ENCODE results near the gene RAET1G. TPM values are rescaled to one million over a fixed set of nuclear protein-coding genes. Genes with fewer than 3 reads are reported as not detected.
"Not testable (repeated sequence)": the region's sequence is repeated elsewhere in the genome, so short reads cannot be mapped to it uniquely, and the experiment has no call there.

RAET1G gene
- total RNA-seq, 1 experiment from 2014 or later: not detected

DNA sequence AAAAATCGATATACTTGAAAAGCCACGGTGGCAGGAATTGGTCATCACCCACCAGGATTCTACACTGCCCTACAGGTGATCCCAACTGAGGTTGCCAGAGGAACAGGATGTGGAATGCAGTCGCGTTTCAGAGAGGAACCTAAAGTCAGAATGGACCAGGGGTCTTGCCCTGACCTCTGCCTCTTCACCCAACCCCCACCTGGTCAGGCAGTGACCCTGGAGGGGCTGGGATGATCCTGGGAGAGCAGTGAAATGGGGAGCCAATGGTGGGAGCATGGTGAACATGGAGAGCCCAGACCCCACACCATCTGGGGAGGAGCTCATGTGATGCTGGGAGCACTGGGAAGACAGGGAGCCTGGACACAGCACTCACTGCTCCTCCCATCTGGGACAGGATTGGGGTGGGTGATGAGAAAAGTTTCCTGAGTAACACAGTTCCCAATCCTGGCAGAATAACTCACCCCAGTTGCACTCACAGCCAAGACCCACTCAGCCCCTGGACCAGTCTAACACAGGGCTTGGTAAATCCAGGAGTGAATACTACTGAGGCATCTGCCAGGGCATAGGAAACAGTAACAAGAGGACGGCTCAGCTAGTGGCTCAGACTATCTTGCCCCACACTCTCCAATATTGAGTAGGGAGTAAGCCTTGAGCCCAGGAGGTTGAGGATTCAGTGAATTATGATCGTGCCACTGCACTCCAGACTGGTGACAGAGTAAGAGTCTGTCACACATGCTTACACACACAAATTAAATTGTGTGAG lies 17.2 kb upstream of the RAET1G start:
- H3K9me3 ChIP-seq: no peaks in the 10 kb centered on the region
- CTCF ChIA-PET: no interaction called here
- peaks cover 6% of the 10 kb centered on the region for H3K4me1 Mint-ChIP-seq (ENCODE audit: low read depth, unreplicated experiment)
- H3K9me3 Mint-ChIP-seq (ENCODE audit: unreplicated experiment): no peaks in the 10 kb centered on the region
- H3K4me3 Mint-ChIP-seq (ENCODE audit: unreplicated experiment): peak overlapping the region; percentile 31
- BruUV-seq (replicated peaks): no TSS peak
- POLR2A ChIA-PET: no interaction called here
- no peak overlapping the region for H3K27ac Mint-ChIP-seq (ENCODE audit: unreplicated experiment)
- no peak for DNase-seq
- H3K27me3 ChIP-seq (replicated peaks; ENCODE audit: control insufficient read depth, insufficient read depth, low read length): no peaks in the 10 kb centered on the region; the same call in 1 of the 2 replicates
- no peak overlapping the region for H3K4me3 ChIP-seq (ENCODE audit: low read depth, low read length)
- no peaks in the 10 kb centered on the region for H3K4me1 ChIP-seq
- no peaks in the 10 kb centered on the region for H3K36me3 ChIP-seq (ENCODE audit: control insufficient read depth, insufficient read depth, low read length)
- H3K36me3 Mint-ChIP-seq (ENCODE audit: insufficient read depth, unreplicated experiment): peaks cover 9% of the 10 kb centered on the region
- intact Hi-C loops (cut with micrococcal nuclease; ENCODE audit: unreplicated experiment): loop anchor here (10.0 kb wide), 1 partner anchor 395 kb away; no protein-coding TSS in a partner anchor
- H3K27me3 Mint-ChIP-seq (ENCODE audit: insufficient read depth, unreplicated experiment): peaks cover 21% of the 10 kb centered on the region
- TF ChIP-seq, protein P1, sequence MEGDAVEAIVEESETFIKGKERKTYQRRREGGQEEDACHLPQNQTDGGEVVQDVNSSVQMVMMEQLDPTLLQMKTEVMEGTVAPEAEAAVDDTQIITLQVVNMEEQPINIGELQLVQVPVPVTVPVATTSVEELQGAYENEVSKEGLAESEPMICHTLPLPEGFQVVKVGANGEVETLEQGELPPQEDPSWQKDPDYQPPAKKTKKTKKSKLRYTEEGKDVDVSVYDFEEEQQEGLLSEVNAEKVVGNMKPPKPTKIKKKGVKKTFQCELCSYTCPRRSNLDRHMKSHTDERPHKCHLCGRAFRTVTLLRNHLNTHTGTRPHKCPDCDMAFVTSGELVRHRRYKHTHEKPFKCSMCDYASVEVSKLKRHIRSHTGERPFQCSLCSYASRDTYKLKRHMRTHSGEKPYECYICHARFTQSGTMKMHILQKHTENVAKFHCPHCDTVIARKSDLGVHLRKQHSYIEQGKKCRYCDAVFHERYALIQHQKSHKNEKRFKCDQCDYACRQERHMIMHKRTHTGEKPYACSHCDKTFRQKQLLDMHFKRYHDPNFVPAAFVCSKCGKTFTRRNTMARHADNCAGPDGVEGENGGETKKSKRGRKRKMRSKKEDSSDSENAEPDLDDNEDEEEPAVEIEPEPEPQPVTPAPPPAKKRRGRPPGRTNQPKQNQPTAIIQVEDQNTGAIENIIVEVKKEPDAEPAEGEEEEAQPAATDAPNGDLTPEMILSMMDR (IDR thresholded peaks at IDR 0.05; ENCODE audit: insufficient read depth in 1 of 2, low read depth in 1 of 2, low read length in 1 of 2, severe bottlenecking in 1 of 2, unreplicated experiment in 1 of 2): no peak

GRCh38 chr6:149939356-149939648 lies 16.4 kb upstream of the RAET1G start:
- Histone ChIP-seq H3K27me3 (replicated peaks; ENCODE audit: control insufficient read depth, insufficient read depth, low read length) (no peaks in the 10 kb centered on the region; the same call in none of the 2 replicates), H3K36me3 (ENCODE audit: control insufficient read depth, insufficient read depth, low read length) (no peaks in the 10 kb centered on the region), H3K4me3 (ENCODE audit: low read depth, low read length) (no peak overlapping the region), H3K9me3 (no peaks in the 10 kb centered on the region), H3K4me1 (no peaks in the 10 kb centered on the region)
- ChIA-PET CTCF (no interaction called here), POLR2A (no interaction called here)
- peaks cover 6% of the 10 kb centered on the region for H3K4me1 Mint-ChIP-seq (ENCODE audit: low read depth, unreplicated experiment)
- TF ChIP-seq, protein P1 (IDR thresholded peaks at IDR 0.05; ENCODE audit: insufficient read depth in 1 of 2, low read depth in 1 of 2, low read length in 1 of 2, severe bottlenecking in 1 of 2, unreplicated experiment in 1 of 2): no peak
- no peak for DNase-seq
- intact Hi-C loops (cut with micrococcal nuclease; ENCODE audit: unreplicated experiment): loop anchor here (10.0 kb wide), 1 partner anchor 395 kb away; no protein-coding TSS in a partner anchor
- H3K27ac Mint-ChIP-seq (ENCODE audit: unreplicated experiment): no peak overlapping the region
- H3K36me3 Mint-ChIP-seq (ENCODE audit: insufficient read depth, unreplicated experiment): peaks cover 9% of the 10 kb centered on the region
- peak overlapping the region; percentile 62 for H3K4me3 Mint-ChIP-seq (ENCODE audit: unreplicated experiment)
- no TSS peak for BruUV-seq (replicated peaks)
- peaks cover 25% of the 10 kb centered on the region for H3K27me3 Mint-ChIP-seq (ENCODE audit: insufficient read depth, unreplicated experiment)
- H3K9me3 Mint-ChIP-seq (ENCODE audit: unreplicated experiment): no peaks in the 10 kb centered on the region

DNA sequence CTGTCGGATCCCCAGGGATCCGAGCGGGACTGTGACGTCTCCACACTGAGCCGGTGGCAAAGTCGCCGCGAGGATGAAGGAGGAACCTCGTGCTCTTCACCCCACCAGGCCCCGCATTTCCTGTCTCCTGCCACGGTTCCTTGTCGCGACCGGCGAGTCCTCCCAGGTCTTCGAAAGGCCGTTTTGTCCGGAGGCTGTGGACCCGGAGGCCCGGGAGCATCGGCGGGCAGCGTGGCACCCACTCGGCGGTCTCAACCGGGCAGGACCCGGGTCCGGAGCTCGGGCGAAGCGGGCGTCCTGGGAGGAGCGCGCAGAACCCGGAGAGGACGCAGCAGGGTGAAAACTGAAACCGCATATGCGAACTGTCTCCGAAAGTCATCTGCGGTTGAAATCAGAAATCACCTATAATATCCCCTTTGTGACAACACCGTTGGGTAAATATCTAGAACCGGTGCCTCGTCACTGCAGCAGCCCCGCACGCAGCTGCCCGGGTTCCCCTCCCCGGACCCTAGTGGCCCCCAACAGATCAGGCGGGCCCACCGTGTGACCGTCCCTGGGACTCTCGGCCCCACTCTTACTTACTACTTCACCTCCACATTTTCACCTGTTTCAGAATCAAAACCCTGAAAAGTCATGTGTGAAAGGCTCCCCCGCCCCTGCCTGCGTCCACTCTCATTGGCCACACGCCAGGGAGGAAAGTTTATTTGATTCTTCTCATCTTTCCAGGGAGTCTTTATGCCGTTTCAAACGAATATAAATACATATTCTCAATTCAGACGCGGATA lies 15.8 kb upstream of the RAET1G start:
- H3K4me1 ChIP-seq: no peaks in the 10 kb centered on the region
- no peak for DNase-seq
- TF ChIP-seq, protein P1 (IDR thresholded peaks at IDR 0.05; ENCODE audit: insufficient read depth in 1 of 2, low read depth in 1 of 2, low read length in 1 of 2, severe bottlenecking in 1 of 2, unreplicated experiment in 1 of 2): no peak
- peaks cover 25% of the 10 kb centered on the region for H3K27me3 Mint-ChIP-seq (ENCODE audit: insufficient read depth, unreplicated experiment)
- H3K36me3 Mint-ChIP-seq (ENCODE audit: insufficient read depth, unreplicated experiment): peaks cover 9% of the 10 kb centered on the region
- no peaks in the 10 kb centered on the region for H3K9me3 Mint-ChIP-seq (ENCODE audit: unreplicated experiment)
- H3K36me3 ChIP-seq (ENCODE audit: control insufficient read depth, insufficient read depth, low read length): no peaks in the 10 kb centered on the region
- no TSS peak for BruUV-seq (replicated peaks)
- peak overlapping the region; percentile 62 for H3K4me3 Mint-ChIP-seq (ENCODE audit: unreplicated experiment)
- no peaks in the 10 kb centered on the region for H3K9me3 ChIP-seq
- ChIA-PET POLR2A (no interaction called here), CTCF (no interaction called here)
- peak overlapping the region; percentile 39 for H3K4me3 ChIP-seq (ENCODE audit: low read depth, low read length)
- peaks cover 6% of the 10 kb centered on the region for H3K4me1 Mint-ChIP-seq (ENCODE audit: low read depth, unreplicated experiment)
- no peak overlapping the region for H3K27ac Mint-ChIP-seq (ENCODE audit: unreplicated experiment)
- intact Hi-C loops (cut with micrococcal nuclease; ENCODE audit: unreplicated experiment): loop anchor here (10.0 kb wide), 1 partner anchor 396 kb away; no protein-coding TSS in a partner anchor
- H3K27me3 ChIP-seq (replicated peaks; ENCODE audit: control insufficient read depth, insufficient read depth, low read length): no peaks in the 10 kb centered on the region; the same call in none of the 2 replicates

- H3K4me1 ChIP-seq; H3K36me3 ChIP-seq (ENCODE audit: control insufficient read depth, insufficient read depth, low read length); CTCF ChIA-PET; H3K36me3 Mint-ChIP-seq (ENCODE audit: insufficient read depth, unreplicated experiment); H3K9me3 Mint-ChIP-seq (ENCODE audit: unreplicated experiment); H3K27ac Mint-ChIP-seq (ENCODE audit: unreplicated experiment); DNase-seq; POLR2A ChIA-PET; H3K9me3 ChIP-seq; BruUV-seq (replicated peaks); H3K27me3 ChIP-seq (replicated peaks; ENCODE audit: control insufficient read depth, insufficient read depth, low read length): not testable (repeated sequence)
- H3K4me1 Mint-ChIP-seq (ENCODE audit: low read depth, unreplicated experiment): peaks cover 12% of the 10 kb centered on the region
- intact Hi-C loops (cut with micrococcal nuclease; ENCODE audit: unreplicated experiment): loop anchor here (10.0 kb wide), 1 partner anchor 397 kb away; no protein-coding TSS in a partner anchor
- peak overlapping the region; percentile 39 for H3K4me3 ChIP-seq (ENCODE audit: low read depth, low read length)
- H3K4me3 Mint-ChIP-seq (ENCODE audit: unreplicated experiment): peak overlapping the region; percentile 62
- peaks cover 29% of the 10 kb centered on the region for H3K27me3 Mint-ChIP-seq (ENCODE audit: insufficient read depth, unreplicated experiment)
Observed at GRCh38 chr6:149938013-149938570, 15.2 kb upstream of the RAET1G start.
